ENCODE measurements around the gene MBD5. TPM values are rescaled to one million over a fixed set of nuclear protein-coding genes. Genes with fewer than 3 reads are reported as not detected.

MBD5 gene
- total and polyA plus RNA-seq, 2 of the 4 experiments (the other 2 are of a cell fraction) = 9.8 to 14.2 TPM

DNA sequence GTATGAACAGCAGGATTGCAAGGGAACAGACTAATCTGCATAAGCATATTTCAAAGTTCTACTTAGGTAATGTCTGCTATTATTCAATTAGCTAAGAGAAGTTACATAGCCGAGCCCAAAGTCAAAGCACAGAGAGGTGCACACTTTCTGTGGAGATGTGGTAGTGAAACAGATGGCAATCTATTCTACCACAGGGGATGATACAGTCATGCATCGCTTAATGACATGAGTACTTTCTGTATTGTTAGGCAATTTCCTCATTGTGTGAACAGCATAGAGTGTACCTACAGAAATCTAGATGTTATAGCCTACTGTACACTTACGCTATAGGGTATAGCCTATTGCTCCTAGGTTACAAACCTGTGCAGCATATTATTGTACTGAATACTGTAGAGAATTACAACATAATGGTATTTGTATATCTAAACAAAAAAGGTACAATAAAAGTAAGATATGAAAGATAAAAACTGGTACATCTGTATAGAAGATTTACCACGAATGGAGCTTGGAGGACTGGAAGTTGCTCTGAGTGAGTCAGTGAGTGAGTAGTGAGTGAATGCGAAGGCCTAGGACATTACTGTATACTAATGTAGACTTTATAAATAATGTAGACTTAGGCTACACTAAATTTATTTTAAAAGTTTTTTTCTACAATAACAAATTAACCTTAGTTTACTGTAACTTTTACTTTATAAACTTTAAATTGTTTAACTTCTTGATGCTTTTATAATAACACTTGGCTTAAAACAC, 197.6 kb downstream of the MBD5 start:
- ChIA-PET CTCF (interaction anchor here (1.2 to 1.3 kb wide), 2 partner anchors 291 kb away, joined by 3 read pairs; no protein-coding TSS in a partner anchor), POLR2A (ENCODE audit: unreplicated experiment) (interaction anchor here (0.5 to 0.6 kb wide), 2 partner anchors 23 to 195 kb away, joined by 3 read pairs; no protein-coding TSS in a partner anchor)
- H3K9me3 ChIP-seq (ENCODE audit: control insufficient read depth, insufficient read depth, low read length) = no peaks in the 10 kb centered on the region
- H2BK15ac ChIP-seq (ENCODE audit: low read depth, low read length) = 0 out of 3 replicates have a peak overlapping the region, but pooled peaks have one; percentile 26
- H3K79me1 ChIP-seq (ENCODE audit: low read depth in 1 of 2, low read length in 2 of 2) = no peaks in the 10 kb centered on the region; a peak in 2 of 4 replicates
- no peak overlapping the region for H4K8ac ChIP-seq (ENCODE audit: low read depth in 2 of 2, low read length in 2 of 2)
- H2BK5ac ChIP-seq (ENCODE audit: low read depth, low read length, poor library complexity, severe bottlenecking) = peak overlapping the region; percentile 82
- peak overlapping the region; percentile 18; the same call in 1 of the 2 replicates for H4K5ac ChIP-seq (ENCODE audit: low read depth, low read length)
- ATAC-seq (ENCODE audit: low read depth) (peak; percentile 95), DNase-seq (peak; percentile 64)
- TF ChIP-seq, protein P1, sequence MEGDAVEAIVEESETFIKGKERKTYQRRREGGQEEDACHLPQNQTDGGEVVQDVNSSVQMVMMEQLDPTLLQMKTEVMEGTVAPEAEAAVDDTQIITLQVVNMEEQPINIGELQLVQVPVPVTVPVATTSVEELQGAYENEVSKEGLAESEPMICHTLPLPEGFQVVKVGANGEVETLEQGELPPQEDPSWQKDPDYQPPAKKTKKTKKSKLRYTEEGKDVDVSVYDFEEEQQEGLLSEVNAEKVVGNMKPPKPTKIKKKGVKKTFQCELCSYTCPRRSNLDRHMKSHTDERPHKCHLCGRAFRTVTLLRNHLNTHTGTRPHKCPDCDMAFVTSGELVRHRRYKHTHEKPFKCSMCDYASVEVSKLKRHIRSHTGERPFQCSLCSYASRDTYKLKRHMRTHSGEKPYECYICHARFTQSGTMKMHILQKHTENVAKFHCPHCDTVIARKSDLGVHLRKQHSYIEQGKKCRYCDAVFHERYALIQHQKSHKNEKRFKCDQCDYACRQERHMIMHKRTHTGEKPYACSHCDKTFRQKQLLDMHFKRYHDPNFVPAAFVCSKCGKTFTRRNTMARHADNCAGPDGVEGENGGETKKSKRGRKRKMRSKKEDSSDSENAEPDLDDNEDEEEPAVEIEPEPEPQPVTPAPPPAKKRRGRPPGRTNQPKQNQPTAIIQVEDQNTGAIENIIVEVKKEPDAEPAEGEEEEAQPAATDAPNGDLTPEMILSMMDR (conservative IDR thresholded peaks at IDR 0.05; ENCODE audit: low read depth, low read length) = no peak
- TF ChIP-seq RFX5 (IDR thresholded peaks at IDR 0.05; ENCODE audit: low read depth, low read length) = no peak
- no peak for TF ChIP-seq RAD21 (IDR thresholded peaks at IDR 0.05; ENCODE audit: low read length)
- TF ChIP-seq, protein P2, sequence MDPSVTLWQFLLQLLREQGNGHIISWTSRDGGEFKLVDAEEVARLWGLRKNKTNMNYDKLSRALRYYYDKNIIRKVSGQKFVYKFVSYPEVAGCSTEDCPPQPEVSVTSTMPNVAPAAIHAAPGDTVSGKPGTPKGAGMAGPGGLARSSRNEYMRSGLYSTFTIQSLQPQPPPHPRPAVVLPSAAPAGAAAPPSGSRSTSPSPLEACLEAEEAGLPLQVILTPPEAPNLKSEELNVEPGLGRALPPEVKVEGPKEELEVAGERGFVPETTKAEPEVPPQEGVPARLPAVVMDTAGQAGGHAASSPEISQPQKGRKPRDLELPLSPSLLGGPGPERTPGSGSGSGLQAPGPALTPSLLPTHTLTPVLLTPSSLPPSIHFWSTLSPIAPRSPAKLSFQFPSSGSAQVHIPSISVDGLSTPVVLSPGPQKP (IDR thresholded peaks at IDR 0.05; ENCODE audit: borderline replicate concordance, low read depth, low read length) = no peak
- no peak; the same call in 1 of the 2 replicates for TF ChIP-seq FOS (IDR thresholded peaks at IDR 0.05; ENCODE audit: low read depth, low read length)
- no peak for TF ChIP-seq BHLHE40 (IDR thresholded peaks at IDR 0.05; ENCODE audit: low read depth, low read length)
- no peak for TF ChIP-seq SMC3 (IDR thresholded peaks at IDR 0.05; ENCODE audit: low read depth, low read length)
- TF ChIP-seq MAFK (IDR thresholded peaks at IDR 0.05; ENCODE audit: low read depth, low read length) = no peak
- no peak for TF ChIP-seq CEBPB (IDR thresholded peaks at IDR 0.05; ENCODE audit: low read depth, low read length)
- no peak for TF ChIP-seq POLR2A (IDR thresholded peaks at IDR 0.05; ENCODE audit: low read depth, low read length)
- WGBS, 2 experiments (ENCODE audit: extremely low coverage in 2 of 2, insufficient read length in 1 of 2) = no CpG with 5 or more reads among the region's 5 CpGs
- peak overlapping the region; percentile 21; the same call in 1 of the 2 replicates for H2BK20ac ChIP-seq (ENCODE audit: low read depth, low read length)
- no peaks in the 10 kb centered on the region; the same call in 1 of the 2 replicates for H3K9me1 ChIP-seq (ENCODE audit: insufficient read depth, low read length)
- no peak overlapping the region for H3K4me3 ChIP-seq (ENCODE audit: insufficient read depth, low read depth, low read length)
- H3K18ac ChIP-seq (ENCODE audit: low read depth, low read length) = peak overlapping the region; percentile 74
- intact Hi-C loops (cut with micrococcal nuclease) (no loop called here), dilution Hi-C loops (cut with HindIII; ENCODE audit: low sequenced_read_pairs, unreplicated experiment) (no loop called here), in situ Hi-C loops (cut with MboI; ENCODE audit: low sequenced_read_pairs) (no loop called here)
- H4K91ac ChIP-seq (ENCODE audit: insufficient read depth, low read depth, low read length) = no peak overlapping the region
- no peak overlapping the region for H2AK5ac ChIP-seq (ENCODE audit: low read depth, low read length)
- H4K20me1 ChIP-seq (ENCODE audit: insufficient read depth, low read length) = peaks cover 3% of the 10 kb centered on the region; the same call in 1 of the 2 replicates
- peaks cover 5% of the 10 kb centered on the region for H3K4me1 ChIP-seq (ENCODE audit: control insufficient read depth, insufficient read depth, low read length)
- H3K56ac ChIP-seq (ENCODE audit: extremely low read depth, insufficient read depth, low read length) = no peak overlapping the region
- H2AFZ ChIP-seq (replicated peaks; ENCODE audit: low read length, poor library complexity) = no peak overlapping the region
- peak overlapping the region; percentile 13; the same call in 1 of the 2 replicates for H3K14ac ChIP-seq (replicated peaks; ENCODE audit: low read depth, low read length)
- H3K23ac ChIP-seq (ENCODE audit: low read depth, low read length) = 0 out of 2 replicates have a peak overlapping the region, but pooled peaks have one; percentile 48
- peak overlapping the region; percentile 26; the same call in 1 of the 2 replicates for H3K4ac ChIP-seq (ENCODE audit: low read depth, low read length)
- BruUV-seq (replicated peaks) = no TSS peak
- H3K27me3 ChIP-seq (ENCODE audit: control insufficient read depth, insufficient read depth, low read length) = no peaks in the 10 kb centered on the region
- no peaks in the 10 kb centered on the region for H3K36me3 ChIP-seq (ENCODE audit: control insufficient read depth, insufficient read depth, low read length)
- peak overlapping the region; percentile 63 for H2BK120ac ChIP-seq (ENCODE audit: low read depth, low read length)
- peak overlapping the region; percentile 22; the same call in 1 of the 2 replicates for H3K27ac ChIP-seq (ENCODE audit: insufficient read depth, low read length)
- no peak overlapping the region for H2AK9ac ChIP-seq (replicated peaks; ENCODE audit: low read depth, low read length, poor library complexity)
- H3K4me2 ChIP-seq (ENCODE audit: low read depth, low read length) = peak overlapping the region; percentile 62; the same call in 1 of the 2 replicates
- H3K9ac ChIP-seq (ENCODE audit: low read depth, low read length) = no peak overlapping the region

All from IMR-90 (cell line).